Measurements from ENCODE around the gene LRP6.

Gene LRP6

DNA sequence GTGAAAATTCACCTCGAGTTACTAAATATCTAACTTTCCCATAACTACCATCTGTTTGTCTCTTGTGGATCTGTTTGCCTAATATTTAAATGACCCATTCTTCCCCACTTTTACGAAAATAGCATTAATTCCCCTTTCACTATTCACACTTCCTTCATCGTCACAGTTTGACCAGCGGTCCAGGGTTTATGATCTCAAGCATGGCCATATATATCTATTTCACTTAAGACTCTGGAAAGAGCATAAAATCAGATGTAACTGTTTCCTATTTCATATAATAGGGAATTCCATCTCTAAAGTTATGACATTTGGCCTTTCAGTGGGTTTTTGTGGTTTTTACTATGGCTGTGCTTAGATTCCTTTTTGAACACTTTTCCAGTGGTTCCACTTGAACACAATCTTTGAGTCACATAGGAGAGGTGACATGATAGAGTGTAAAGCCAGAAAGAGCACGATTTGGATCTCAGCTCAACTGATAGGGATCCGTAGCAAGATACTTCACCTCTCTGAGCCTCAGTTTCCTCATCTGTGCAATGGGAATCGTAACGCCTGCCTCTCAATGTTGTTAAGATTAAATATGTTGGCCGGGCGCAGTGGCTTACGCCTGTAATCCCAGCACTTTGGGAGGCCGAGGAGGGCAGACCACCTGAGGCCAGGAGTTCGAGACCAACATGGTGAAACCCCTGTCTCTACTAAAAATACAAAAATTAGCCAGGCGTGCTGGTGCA is 196.9 kb downstream of the LRP6 start:
- no peak for DNase-seq

DNA sequence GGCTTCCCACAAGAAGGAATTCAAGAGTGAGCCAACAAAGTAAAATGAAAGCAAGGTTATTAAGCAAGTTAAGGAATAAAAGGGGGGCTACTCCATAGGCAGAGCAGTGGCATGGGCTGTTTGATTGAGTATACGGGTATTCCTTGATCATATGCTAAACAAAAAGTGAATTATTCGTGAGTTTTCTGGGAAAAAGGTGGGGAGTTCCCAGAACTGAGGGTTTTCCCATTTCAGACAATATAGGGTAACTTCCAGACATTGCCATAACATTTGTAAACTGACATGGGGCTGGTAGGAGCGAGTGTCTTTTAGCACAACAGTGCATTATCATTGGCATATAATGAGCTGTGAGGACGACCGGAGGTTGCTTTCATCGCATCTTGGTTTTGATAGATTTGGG is 198.1 kb downstream of the LRP6 start:
- DNase-seq = no peak
